SU-DHL-6 (cell line): ENCODE results near the gene RSBN1L.
A peak's percentile ranks its signal among the peaks of the same experiment; 100 is the strongest.

ENCODE experiments used
- H2AFZ ChIP-seq: fragments of 200-600 bp; sonication (generic); 2 replicates; pipeline ENCODE4 v1.6.1; 2014; ENCODE audit warnings: low read depth, mild to moderate bottlenecking, moderate library complexity, mixed read lengths, antibody characterized with exemption, low read length; ENCODE audit not compliant: severe bottlenecking
- H3F3A ChIP-seq: fragments of 200-600 bp; shearing (Covaris generic); 2 replicates; pipeline ENCODE4 v1.6.0; 2016; ENCODE audit warnings: antibody characterized with exemption, mild to moderate bottlenecking; ENCODE audit not compliant: insufficient read depth
- H3K27ac ChIP-seq: fragments of 200-600 bp; sonication (generic); 2 replicates; pipeline ENCODE4 v1.5.1; 2016; ENCODE audit warnings: low read depth, mild to moderate bottlenecking, low read length, moderate library complexity, mixed read lengths
- H3K27me3 ChIP-seq: fragments of 200-600 bp; sonication (generic), shearing (Covaris generic); 2 replicates; pipeline ENCODE4 v1.6.0; 2014; ENCODE audit warnings: mild to moderate bottlenecking, low read length
- H3K36me3 ChIP-seq: fragments of 200-600 bp; sonication (generic); 2 replicates; pipeline ENCODE4 v1.6.1; 2014; ENCODE audit warnings: mild to moderate bottlenecking, low read length, mixed read lengths
- H3K4me2 ChIP-seq: fragments of 300-600, 200-600 bp; shearing (Covaris generic), sonication (generic); 2 replicates; pipeline ENCODE4 v1.6.0; 2014; ENCODE audit warnings: low read length, low read depth, mild to moderate bottlenecking; ENCODE audit not compliant: poor library complexity, severe bottlenecking
- H3K4me3 ChIP-seq: fragments of 200-600 bp; sonication (generic); 2 replicates; pipeline ENCODE4 v1.5.1; 2014; ENCODE audit warnings: antibody characterized with exemption, low read length, mild to moderate bottlenecking, mixed read lengths; ENCODE audit not compliant: insufficient read depth, poor library complexity, severe bottlenecking
- H3K79me2 ChIP-seq: fragments of 200-600 bp; sonication (generic); 2 replicates; pipeline ENCODE4 v1.6.1; 2014; ENCODE audit warnings: mild to moderate bottlenecking, low read length, moderate library complexity; ENCODE audit not compliant: insufficient read depth
- H3K9ac ChIP-seq: fragments of 200-600 bp; sonication (generic); 2 replicates; pipeline ENCODE4 v1.7.0; 2014; ENCODE audit warnings: mild to moderate bottlenecking, low read length
- H3K9me2 ChIP-seq: fragments of 200-600 bp; sonication (generic); replicated peaks from 2 replicates; pipeline ENCODE4 v1.6.1; 2014; ENCODE audit warnings: low read length; ENCODE audit not compliant: insufficient read depth
- H3K9me3 ChIP-seq: fragments of 200-600 bp; sonication (generic); 2 replicates; pipeline ENCODE4 v1.6.1; 2014; ENCODE audit warnings: low read length, mixed read lengths; ENCODE audit not compliant: insufficient read depth
- H4K20me1 ChIP-seq: fragments of 200-600 bp; sonication (generic); 2 replicates; pipeline ENCODE4 v1.6.1; 2014; ENCODE audit warnings: low read depth, mild to moderate bottlenecking, antibody characterized with exemption, low read length, moderate library complexity, mixed read lengths
- EZH2phosphoT487 ChIP-seq: fragments of 200-600 bp; sonication (generic), shearing (Covaris generic); conservative IDR thresholded peaks from 2 replicates; pipeline ENCODE4 v1.6.1; 2018; ENCODE audit warnings: mild to moderate bottlenecking, antibody characterized with exemption, low read length, moderate library complexity, mixed read lengths
- TF ChIP-seq, protein P1 (sequence below): fragments of 200-600 bp; sonication (generic); IDR thresholded peaks from one replicate; pipeline ENCODE4 v1.5.1; 2017; ENCODE audit warnings: antibody characterized with exemption, mild to moderate bottlenecking, low read length, moderate library complexity; ENCODE audit not compliant: insufficient read depth, poor library complexity, severe bottlenecking

The RSBN1L gene

DNA sequence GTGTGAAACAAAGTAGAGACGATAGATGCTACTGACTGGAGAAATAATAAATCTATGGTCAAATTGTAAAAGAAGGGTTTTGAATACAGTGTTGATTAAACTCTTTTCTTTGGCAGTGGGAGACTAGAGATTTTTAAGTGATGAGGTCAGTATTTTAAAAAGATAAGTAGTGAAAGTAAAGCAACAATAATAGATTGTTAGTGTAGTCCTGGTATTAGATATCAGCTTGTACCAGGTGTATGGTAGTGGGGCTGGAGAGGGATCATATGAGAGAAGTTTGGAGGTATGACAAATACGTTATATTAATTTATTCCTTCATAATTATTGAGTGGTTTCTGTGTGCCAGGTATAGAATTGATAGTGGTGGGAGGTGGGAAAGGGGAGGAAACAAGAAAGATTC is 127.5 kb downstream of the RSBN1L start:
- Histone ChIP-seq H3K4me2 (peak overlapping the region; percentile 97), H3K9me2 (no peaks in the 10 kb centered on the region), H3K79me2 (peaks cover 95% of the 10 kb centered on the region), H2AFZ (no peak overlapping the region), H4K20me1 (no peaks in the 10 kb centered on the region; the same call in 1 of the 2 replicates), H3F3A (peaks cover 67% of the 10 kb centered on the region), H3K27ac (peak overlapping the region; percentile 97), H3K36me3 (peaks cover 20% of the 10 kb centered on the region), H3K4me3 (peak overlapping the region; percentile 36), H3K9ac (peak overlapping the region; percentile 45), H3K27me3 (no peaks in the 10 kb centered on the region), H3K9me3 (peaks cover 12% of the 10 kb centered on the region; the same call in 1 of the 2 replicates)
- TF ChIP-seq, protein P1, sequence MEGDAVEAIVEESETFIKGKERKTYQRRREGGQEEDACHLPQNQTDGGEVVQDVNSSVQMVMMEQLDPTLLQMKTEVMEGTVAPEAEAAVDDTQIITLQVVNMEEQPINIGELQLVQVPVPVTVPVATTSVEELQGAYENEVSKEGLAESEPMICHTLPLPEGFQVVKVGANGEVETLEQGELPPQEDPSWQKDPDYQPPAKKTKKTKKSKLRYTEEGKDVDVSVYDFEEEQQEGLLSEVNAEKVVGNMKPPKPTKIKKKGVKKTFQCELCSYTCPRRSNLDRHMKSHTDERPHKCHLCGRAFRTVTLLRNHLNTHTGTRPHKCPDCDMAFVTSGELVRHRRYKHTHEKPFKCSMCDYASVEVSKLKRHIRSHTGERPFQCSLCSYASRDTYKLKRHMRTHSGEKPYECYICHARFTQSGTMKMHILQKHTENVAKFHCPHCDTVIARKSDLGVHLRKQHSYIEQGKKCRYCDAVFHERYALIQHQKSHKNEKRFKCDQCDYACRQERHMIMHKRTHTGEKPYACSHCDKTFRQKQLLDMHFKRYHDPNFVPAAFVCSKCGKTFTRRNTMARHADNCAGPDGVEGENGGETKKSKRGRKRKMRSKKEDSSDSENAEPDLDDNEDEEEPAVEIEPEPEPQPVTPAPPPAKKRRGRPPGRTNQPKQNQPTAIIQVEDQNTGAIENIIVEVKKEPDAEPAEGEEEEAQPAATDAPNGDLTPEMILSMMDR: no peak
- no peak for TF ChIP-seq EZH2phosphoT487

DNA sequence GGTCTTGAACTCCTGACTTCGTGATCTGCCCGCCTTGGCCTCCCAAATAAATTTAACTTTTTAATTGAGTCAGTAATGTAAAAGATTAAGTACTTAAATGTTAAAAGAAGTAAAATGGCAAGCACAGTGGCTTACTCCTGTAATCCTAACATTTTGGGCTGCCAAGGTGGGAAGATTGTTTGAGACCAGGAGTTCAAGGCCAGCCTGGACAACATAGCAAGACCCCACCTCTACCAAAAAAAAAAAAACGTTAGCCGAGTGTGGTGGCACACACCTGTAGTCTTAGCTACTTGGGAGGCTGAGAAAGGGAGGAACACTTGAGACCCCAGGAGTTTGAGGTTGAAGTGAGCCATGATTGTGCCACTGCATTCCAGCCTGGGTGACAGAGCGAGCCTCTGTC is 128.4 kb downstream of the RSBN1L start:
- no peak for TF ChIP-seq EZH2phosphoT487
- TF ChIP-seq, protein P1: no peak
- H3K79me2 ChIP-seq: peaks cover 95% of the 10 kb centered on the region
- H3K36me3 ChIP-seq: peaks cover 14% of the 10 kb centered on the region
- H3K27me3 ChIP-seq: no peaks in the 10 kb centered on the region
- H3K4me2 ChIP-seq: peak overlapping the region; percentile 97
- H3K4me3 ChIP-seq: no peak overlapping the region
- peaks cover 8% of the 10 kb centered on the region; the same call in 1 of the 2 replicates for H4K20me1 ChIP-seq
- peaks cover 72% of the 10 kb centered on the region for H3F3A ChIP-seq
- H3K9me3 ChIP-seq: peaks cover 12% of the 10 kb centered on the region; the same call in 1 of the 2 replicates
- no peaks in the 10 kb centered on the region for H3K9me2 ChIP-seq
- peak overlapping the region; percentile 97 for H3K27ac ChIP-seq
- H3K9ac ChIP-seq: no peak overlapping the region
- H2AFZ ChIP-seq: no peak overlapping the region

DNA sequence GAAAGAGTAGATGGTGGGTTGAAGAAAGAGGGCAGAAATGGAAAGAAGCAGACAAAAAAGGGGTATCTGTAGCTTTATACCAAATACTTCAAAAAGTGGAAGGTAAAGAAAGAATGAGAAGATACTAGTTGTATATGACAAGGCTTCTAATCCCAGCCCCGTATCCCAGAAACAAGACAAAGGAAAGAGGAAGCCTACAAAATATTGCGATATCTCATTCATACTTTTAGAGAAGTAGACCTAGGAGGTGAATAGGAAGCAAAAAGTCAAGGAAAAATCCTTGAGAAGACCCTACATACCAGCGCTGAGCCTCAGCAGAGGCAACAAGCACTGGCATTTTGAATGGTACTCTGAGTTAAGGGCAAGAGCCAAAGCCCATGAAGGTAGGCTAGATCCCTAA is 128.9 kb downstream of the RSBN1L start:
- Histone ChIP-seq H3K4me2 (peak overlapping the region; percentile 97), H2AFZ (no peak overlapping the region), H3K9me2 (no peaks in the 10 kb centered on the region), H3F3A (peaks cover 77% of the 10 kb centered on the region), H3K9me3 (peaks cover 12% of the 10 kb centered on the region; the same call in 1 of the 2 replicates), H3K9ac (peak overlapping the region; percentile 14; the same call in 1 of the 2 replicates), H3K27ac (peak overlapping the region; percentile 97), H3K27me3 (no peaks in the 10 kb centered on the region), H3K79me2 (peaks cover 95% of the 10 kb centered on the region), H3K36me3 (peaks cover 11% of the 10 kb centered on the region), H4K20me1 (peaks cover 11% of the 10 kb centered on the region; the same call in 1 of the 2 replicates), H3K4me3 (no peak overlapping the region)
- TF ChIP-seq, protein P1: no peak
- TF ChIP-seq EZH2phosphoT487: no peak
